ENCODE data around the gene BCL11B. TPM values are rescaled to one million over a fixed set of nuclear protein-coding genes. Genes with fewer than 3 reads are reported as not detected.

BCL11B gene
- polyA plus RNA-seq, 1 experiment, result not detected

DNA sequence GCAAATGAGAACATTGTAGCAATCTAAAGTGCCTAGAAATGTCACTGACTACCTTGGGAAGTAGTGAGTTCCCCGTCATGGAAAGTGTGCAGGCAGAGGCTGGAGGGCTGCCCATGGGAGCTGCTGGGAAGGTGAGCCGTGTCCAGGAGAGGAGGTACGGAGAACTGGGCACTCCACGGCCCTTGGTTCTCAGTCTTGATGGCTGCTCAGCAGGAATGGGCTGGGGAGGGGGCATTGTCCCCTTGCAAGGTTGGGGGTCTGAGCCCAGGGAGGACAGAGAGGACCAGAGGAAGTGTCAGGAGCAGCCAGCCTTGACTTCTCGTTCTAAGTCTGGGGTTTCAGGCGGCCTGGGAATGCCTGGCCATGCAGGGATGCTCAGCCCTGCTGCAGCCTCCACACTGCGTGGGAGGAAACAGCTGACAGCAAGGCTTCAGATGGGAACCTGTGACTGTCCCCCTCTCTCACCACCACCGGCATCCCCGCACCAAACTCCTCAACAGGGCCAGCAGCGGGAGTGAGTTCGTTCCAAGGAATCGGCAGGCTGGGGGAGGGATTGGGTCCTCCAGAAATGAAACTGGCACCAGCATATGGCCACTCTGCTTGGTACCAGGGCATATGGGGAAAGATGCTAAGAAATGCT, 140.2 kb downstream of the BCL11B start:
- Histone ChIP-seq H3K36me3 (ENCODE audit: control insufficient read depth, insufficient read depth, low read length) (no peaks in the 10 kb centered on the region), H3K4me3 (ENCODE audit: low read depth, low read length) (no peak overlapping the region), H3K27me3 (ENCODE audit: control insufficient read depth, insufficient read depth, low read length) (no peaks in the 10 kb centered on the region)
- DNase-seq (ENCODE audit: low read depth), result no peak
- ChIA-PET POLR2A (no interaction called here), CTCF (no interaction called here)
- TF ChIP-seq, protein P1, sequence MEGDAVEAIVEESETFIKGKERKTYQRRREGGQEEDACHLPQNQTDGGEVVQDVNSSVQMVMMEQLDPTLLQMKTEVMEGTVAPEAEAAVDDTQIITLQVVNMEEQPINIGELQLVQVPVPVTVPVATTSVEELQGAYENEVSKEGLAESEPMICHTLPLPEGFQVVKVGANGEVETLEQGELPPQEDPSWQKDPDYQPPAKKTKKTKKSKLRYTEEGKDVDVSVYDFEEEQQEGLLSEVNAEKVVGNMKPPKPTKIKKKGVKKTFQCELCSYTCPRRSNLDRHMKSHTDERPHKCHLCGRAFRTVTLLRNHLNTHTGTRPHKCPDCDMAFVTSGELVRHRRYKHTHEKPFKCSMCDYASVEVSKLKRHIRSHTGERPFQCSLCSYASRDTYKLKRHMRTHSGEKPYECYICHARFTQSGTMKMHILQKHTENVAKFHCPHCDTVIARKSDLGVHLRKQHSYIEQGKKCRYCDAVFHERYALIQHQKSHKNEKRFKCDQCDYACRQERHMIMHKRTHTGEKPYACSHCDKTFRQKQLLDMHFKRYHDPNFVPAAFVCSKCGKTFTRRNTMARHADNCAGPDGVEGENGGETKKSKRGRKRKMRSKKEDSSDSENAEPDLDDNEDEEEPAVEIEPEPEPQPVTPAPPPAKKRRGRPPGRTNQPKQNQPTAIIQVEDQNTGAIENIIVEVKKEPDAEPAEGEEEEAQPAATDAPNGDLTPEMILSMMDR (IDR thresholded peaks at IDR 0.05; ENCODE audit: insufficient read depth, low read depth, low read length), result no peak

- ChIA-PET POLR2A (no interaction called here), CTCF (no interaction called here)
- no peak for DNase-seq (ENCODE audit: low read depth)
- Histone ChIP-seq H3K4me3 (ENCODE audit: low read depth, low read length) (no peak overlapping the region), H3K36me3 (ENCODE audit: control insufficient read depth, insufficient read depth, low read length) (no peaks in the 10 kb centered on the region), H3K27me3 (ENCODE audit: control insufficient read depth, insufficient read depth, low read length) (no peaks in the 10 kb centered on the region)
- TF ChIP-seq, protein P1 (IDR thresholded peaks at IDR 0.05; ENCODE audit: insufficient read depth, low read depth, low read length), result no peak
Observed at GRCh38 chr14:99129998-99130397, 142.0 kb downstream of the BCL11B start.

DNA sequence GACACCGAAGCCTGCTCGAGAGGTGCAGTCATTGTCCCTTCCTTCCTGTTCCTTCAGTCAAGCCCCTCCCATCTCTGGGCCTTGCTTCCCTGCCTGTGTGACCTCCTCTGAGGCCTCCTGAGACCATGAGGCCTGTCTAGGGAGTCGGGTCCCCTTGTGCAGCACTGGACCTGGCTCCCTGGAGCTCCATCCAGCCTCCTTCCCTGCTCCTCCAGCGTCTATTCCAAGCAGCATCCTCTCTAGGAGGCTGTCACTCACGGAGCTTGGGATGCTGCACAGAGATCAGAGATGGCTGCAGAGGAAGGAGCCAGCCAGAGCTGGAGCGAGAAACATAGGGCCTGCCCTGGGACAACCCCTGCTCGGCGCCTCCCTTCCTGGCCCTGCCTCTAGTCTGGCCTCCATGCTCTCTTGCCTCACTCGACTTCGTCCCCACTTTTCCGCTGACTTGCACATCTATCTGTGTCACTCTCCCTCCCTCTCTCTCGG, 142.7 kb downstream of the BCL11B start:
- TF ChIP-seq, protein P1 (IDR thresholded peaks at IDR 0.05; ENCODE audit: insufficient read depth, low read depth, low read length), result no peak
- ChIA-PET POLR2A (no interaction called here), CTCF (no interaction called here)

DNA sequence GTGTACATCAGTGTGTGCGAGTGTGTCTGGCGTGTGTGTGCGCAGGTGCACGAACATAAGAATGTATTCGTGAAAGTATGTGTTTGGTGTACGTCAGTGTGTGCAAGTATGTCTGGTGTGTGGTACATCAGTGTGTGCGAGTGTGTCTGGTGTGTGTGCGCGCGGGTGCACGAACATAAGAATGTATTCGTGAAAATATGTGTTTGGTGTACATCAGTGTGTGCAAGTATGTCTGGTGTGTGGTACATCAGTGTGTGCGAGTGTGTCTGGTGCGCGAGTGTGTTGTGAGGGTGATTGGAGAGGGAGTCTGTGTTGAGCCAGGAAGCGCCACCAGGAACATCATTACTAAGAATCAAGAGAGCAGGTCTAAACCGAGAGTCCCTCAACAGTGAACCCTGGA, 143.8 kb downstream of the BCL11B start:
- POLR2A ChIA-PET, result no interaction called here

More for the DNA sequence above, 142.7 kb downstream of the BCL11B start:
- Histone ChIP-seq H3K27me3 (ENCODE audit: control insufficient read depth, insufficient read depth, low read length) (no peaks in the 10 kb centered on the region), H3K36me3 (ENCODE audit: control insufficient read depth, insufficient read depth, low read length) (no peaks in the 10 kb centered on the region), H3K4me3 (ENCODE audit: low read depth, low read length) (no peak overlapping the region)
- DNase-seq (ENCODE audit: low read depth), result no peak

DNA sequence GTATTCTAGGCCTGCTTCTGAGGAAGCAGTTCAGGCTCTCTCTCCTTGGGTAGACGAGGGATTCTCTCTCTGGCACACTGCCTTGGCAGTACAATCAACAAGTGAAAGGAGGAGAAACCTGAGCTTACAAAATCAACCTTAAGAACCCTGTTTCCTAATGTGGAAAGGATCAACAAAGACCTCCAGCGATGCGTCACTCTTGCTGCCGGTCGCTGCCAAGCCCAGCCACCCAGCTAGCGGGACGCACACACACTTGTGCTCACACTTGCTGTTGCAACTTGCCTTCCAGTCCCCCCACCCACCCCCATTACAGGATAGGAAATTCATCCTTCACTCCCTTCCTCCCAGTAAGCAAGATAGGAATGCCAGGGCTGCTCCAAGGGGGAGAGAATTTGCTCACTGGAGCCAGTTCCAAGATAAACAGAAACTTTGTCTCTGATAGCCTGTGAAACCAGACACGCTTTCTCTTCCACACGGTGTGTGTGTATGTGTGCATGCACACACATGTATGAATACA, 144.3 kb downstream of the BCL11B start:
- ChIA-PET POLR2A (no interaction called here), CTCF (no interaction called here)
- Histone ChIP-seq H3K4me3 (ENCODE audit: low read depth, low read length) (no peak overlapping the region), H3K36me3 (ENCODE audit: control insufficient read depth, insufficient read depth, low read length) (no peaks in the 10 kb centered on the region), H3K27me3 (ENCODE audit: control insufficient read depth, insufficient read depth, low read length) (no peaks in the 10 kb centered on the region)
- TF ChIP-seq, protein P1 (IDR thresholded peaks at IDR 0.05; ENCODE audit: insufficient read depth, low read depth, low read length), result no peak
- no peak for DNase-seq (ENCODE audit: low read depth)

More for the DNA sequence above, 143.8 kb downstream of the BCL11B start:
- CTCF ChIA-PET, result no interaction called here
- no peak for DNase-seq (ENCODE audit: low read depth)
- H3K4me3 ChIP-seq (ENCODE audit: low read depth, low read length), result no peak overlapping the region
- TF ChIP-seq, protein P1 (IDR thresholded peaks at IDR 0.05; ENCODE audit: insufficient read depth, low read depth, low read length), result no peak
- H3K36me3 ChIP-seq (ENCODE audit: control insufficient read depth, insufficient read depth, low read length), result no peaks in the 10 kb centered on the region
- no peaks in the 10 kb centered on the region for H3K27me3 ChIP-seq (ENCODE audit: control insufficient read depth, insufficient read depth, low read length)

Data from BJ (cell line).